ENCODE data around the gene TEX26. TPM values are rescaled to one million over a fixed set of nuclear protein-coding genes. Genes with fewer than 3 reads are reported as not detected.

Gene TEX26
- total RNA-seq, 4 donors from 2014 or later: not detected

GRCh38 chr13:31022288-31022895, 89.9 kb downstream of the TEX26 start:
- peaks cover 0 to 10% (median 0%) of the 10 kb centered on the region in 4 donors for H3K27me3 ChIP-seq
- H3K27ac ChIP-seq: no peak overlapping the region
- 68 to 71% methylated on average over 13 of the region's 13 CpGs for WGBS, 2 donors
- no peak overlapping the region for H3K4me3 ChIP-seq
- DNase-seq: no peak
- TF ChIP-seq POLR2A (IDR thresholded peaks at IDR 0.05) (no peak), CTCF (IDR thresholded peaks at IDR 0.05) (no peak)
- H3K36me3 ChIP-seq: no peaks in the 10 kb centered on the region
- H3K9me3 ChIP-seq: no peaks in the 10 kb centered on the region
- H3K4me1 ChIP-seq: peaks cover 0 to 7% (median 0%) of the 10 kb centered on the region in 3 donors
- intact Hi-C loops (cut with DNase I): no loop called here

GRCh38 chr13:31022928-31023530, 90.6 kb downstream of the TEX26 start:
- no peaks in the 10 kb centered on the region for H3K9me3 ChIP-seq
- H3K4me3 ChIP-seq: no peak overlapping the region
- no peak for DNase-seq
- peaks cover 0 to 10% (median 0%) of the 10 kb centered on the region in 4 donors for H3K27me3 ChIP-seq
- TF ChIP-seq CTCF (IDR thresholded peaks at IDR 0.05) (no peak), POLR2A (IDR thresholded peaks at IDR 0.05) (no peak)
- no peak overlapping the region for H3K27ac ChIP-seq
- no peaks in the 10 kb centered on the region for H3K36me3 ChIP-seq
- intact Hi-C loops (cut with DNase I): no loop called here
- WGBS, 2 donors: 31 to 43% methylated on average over 2 of the region's 2 CpGs
- H3K4me1 ChIP-seq: peaks cover 0 to 9% (median 0%) of the 10 kb centered on the region in 3 donors

Other genes with a start within 250 kb of the TEX26 start
- gene ALOX5AP, start 197.1 kb upstream of the TEX26 start, total RNA-seq: 10 to 100 TPM in 2 of 4 donors, 1 to 10 TPM in 2; 4.7 to 21.5 (median 12.7) TPM
- 10 to 100 TPM in 1 of 4 donors, 1 to 10 TPM in 3; 1.1 to 11.3 (median 6.3) TPM for gene MEDAG, start 26.4 kb upstream of the TEX26 start, total RNA-seq
- 10 to 100 TPM; 29.3 to 86.1 (median 34.9) TPM for gene HSPH1, start 229.2 kb downstream of the TEX26 start, total RNA-seq